ENCODE data around the gene SH3PXD2A. TPM values are rescaled to one million over a fixed set of nuclear protein-coding genes. Genes with fewer than 3 reads are reported as not detected.
A peak's percentile ranks its signal among the peaks of the same experiment; 100 is the strongest.
"Not testable (repeated sequence)": the region's sequence is repeated elsewhere in the genome, so short reads cannot be mapped to it uniquely, and the experiment has no call there.

The SH3PXD2A gene
- polyA plus RNA-seq, 1 donor: 32.0 TPM

DNA sequence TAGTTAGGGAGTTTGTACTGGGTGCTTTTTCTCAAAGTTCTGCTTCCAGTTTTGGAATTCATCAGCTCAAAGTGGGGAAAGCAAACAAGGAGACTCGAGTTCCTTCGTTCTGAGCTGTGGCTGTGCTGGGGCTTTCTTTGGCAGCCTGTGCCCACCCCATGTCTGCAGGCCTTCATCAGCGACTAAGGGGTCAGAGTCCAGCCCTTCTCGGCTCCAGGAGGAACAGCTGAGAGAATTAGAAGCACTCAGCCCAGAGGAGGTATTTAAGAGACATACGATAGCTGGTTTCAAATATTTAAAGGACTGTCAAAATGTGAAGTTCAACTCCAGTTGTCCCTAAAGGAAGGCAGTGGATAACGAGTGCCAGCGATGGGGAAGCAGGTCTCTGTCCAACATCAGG, 41.3 kb downstream of the SH3PXD2A start:
- no peak for DNase-seq

DNA sequence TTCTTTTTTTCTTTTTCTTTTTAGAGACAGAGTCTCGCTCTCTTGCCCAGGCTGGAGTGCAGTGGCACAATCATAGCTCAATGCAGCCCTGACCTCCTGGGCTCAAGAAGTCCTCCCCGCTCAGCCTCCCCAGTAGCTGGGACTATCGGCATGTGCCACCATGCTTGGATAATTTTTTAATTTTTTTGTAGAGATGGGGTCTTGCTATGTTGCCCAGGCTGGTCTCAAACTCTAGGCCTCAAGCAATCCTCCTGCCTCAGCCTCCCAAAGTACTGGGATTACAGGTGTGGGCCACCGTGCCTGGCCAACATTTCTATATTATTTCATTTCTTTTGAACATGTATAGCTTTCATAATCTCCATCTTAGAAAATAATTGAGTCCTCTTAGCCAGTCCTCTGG, 42.1 kb downstream of the SH3PXD2A start:
- DNase-seq: not testable (repeated sequence)

DNA sequence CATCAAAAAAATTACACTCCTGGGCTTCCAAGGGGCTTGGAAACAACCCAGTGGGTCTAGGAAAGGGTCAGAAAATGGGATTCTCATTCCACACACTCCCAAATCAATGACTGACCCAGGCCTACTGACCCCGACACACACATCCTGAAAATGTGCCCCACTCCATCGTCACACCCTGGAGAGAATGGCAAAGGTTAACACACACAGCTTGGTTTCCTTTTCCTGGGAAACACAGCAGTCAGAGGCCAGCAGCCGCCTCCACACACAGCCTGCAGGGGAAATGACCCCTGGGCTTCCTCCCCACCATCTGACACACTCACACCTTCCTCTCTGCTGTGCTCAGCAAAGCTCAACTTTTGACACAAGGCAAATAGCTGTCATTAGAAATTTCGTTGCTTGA, 42.9 kb downstream of the SH3PXD2A start:
- no peak for DNase-seq

DNA sequence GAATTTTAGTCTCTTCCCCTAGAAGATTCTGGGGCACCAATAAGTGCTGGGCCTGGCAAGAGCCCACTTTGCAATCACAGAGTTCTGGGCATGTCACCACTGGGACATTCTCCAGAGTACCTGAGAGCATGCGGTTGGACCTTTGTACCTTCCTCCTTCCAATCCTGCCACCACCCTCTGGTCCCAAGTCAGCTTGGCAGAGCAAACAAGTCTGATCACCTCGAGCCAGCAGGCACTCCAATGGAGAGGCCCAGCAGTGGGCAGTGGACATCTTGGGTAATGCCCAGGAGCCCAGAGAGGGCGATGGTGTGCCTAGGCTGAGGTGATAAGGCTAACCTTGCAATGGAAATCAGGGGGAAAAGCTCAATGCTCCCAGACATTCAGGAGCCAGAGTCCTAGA, 43.4 kb downstream of the SH3PXD2A start:
- DNase-seq: no peak

DNA sequence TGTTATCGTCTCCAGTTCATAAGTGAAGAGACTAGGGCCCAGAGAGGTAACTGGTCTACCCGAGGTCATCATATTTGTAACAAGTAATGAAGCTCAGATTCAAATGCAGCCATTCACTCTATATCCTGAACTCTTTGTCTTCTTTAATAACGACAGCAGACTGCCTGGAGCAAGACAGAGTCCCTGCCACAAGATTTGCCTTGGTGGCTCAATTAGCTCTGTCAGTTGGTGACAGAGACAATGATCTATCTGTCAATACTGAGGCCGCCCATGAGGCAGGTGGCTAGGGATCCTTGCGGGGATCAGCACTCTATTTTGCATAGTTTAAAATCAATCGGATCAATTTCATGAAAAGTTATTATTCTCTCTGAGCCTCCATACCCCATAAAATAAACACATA, 43.9 kb downstream of the SH3PXD2A start:
- no peak for DNase-seq

DNA sequence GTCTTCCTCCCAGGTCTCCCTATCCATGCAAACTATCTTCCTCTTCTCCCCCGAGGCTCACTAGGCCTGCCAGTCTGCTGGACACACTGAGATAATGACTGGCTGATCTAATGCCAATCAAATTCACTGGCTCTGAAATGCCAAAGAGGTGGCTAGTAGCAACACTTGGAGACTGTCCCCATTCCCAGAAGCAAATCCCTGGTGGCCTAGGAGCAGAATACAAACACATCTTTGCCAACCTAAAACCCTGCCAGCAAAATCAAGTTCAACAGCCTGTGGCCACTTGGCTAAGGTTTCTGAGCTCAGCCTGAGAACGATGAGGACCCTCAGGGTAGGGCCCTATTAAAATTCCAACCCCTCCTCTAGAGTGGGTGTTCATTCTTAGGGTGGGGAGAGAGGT, 46.6 kb downstream of the SH3PXD2A start:
- no peak for DNase-seq

DNA sequence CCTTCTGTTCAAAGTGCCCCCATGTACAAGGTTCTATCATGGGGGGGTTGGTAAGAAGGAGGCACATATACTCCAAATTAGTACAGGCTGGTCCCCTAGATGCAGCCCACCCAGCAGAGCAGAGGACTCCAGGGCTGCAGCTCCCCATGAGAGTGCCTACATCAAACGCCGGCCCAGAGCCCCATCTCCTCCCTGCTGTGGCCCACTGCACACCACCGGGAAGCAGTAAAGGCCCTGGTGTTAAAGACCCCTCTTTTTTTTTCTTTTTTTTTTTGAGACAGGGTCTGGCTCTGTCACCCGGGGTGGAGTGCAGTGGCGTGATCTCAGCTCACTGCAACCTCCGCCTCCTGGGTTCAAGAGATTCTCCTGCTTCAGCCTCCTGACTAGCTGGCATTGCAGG, 47.4 kb downstream of the SH3PXD2A start:
- DNase-seq: no peak

DNA sequence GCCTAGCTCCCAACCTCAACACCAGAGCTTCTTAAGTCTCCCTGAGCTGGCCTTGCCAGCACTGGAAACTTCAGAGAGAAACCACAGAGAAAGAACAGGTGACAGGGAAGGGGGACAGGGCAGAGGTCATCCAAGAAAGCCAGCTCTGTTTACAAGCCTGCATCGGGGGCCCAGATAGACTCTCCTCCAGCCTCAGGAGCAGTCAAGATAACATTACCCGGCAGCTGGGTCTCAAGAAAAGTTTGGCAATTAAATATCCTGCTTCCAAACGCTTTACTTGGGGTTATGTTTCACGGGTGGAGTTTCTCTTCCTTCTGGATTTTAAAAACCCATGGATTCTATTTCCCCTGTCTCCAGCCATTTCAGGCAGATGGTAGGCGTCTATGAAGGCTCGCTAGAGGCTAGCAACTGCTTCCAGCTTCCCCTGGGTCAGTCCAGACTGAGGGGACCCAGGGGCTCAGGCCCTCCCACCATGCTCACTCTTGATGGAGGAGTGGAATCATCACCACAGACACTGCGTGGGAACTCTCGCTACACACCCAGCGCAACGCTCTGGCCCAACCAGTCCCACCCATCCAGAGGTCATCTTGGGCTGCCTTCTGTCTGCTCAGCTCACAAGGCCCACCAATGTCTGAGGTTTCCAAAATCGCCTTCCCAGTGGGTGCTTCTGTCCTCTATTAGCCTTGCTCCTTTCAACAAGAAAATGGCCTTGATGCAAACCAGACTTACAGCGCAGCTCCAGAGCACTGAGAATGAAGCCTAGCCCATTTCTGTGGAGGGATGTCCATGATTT, 48.8 kb downstream of the SH3PXD2A start:
- no peak for DNase-seq

DNA sequence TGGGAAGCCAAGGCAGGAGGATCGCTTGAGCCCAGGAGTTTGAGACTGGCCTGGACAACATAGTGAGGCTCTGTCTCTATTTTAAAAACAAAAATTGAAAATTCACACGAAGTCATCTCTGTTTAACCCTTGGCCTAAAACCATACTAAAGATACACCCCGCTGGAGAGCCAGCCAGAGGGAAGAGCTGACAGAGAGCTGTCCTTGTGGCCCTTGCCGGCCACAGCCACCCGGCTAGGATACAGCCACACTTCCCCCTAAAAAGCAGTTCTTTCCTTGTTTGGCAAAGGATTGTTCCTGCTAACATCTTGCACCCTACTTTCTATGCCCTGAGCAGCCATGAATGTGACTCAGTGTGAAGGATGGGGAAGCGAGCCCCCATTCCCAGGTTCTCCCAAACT, 49.6 kb downstream of the SH3PXD2A start:
- no peak for DNase-seq

DNA sequence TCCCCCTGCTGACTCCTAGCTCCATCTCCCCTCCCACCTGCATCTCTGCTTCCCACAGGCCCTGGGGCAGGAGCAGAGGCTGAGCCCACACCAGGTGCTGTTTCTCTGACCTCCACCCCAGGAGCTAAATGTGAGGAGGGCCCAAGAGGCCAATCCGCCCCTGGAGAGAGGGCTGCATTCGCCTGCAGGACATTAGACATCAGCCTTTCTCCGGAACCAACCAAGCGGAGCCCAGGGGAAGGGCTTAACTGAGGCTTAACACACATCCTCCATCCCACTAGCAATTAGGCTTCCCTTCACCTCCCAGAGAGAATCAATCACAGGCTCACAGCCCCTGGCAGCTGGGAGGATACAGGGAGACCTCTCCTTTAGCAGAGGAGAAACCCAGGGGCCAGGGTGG, 50.5 kb downstream of the SH3PXD2A start:
- peak; percentile 43 for DNase-seq

DNA sequence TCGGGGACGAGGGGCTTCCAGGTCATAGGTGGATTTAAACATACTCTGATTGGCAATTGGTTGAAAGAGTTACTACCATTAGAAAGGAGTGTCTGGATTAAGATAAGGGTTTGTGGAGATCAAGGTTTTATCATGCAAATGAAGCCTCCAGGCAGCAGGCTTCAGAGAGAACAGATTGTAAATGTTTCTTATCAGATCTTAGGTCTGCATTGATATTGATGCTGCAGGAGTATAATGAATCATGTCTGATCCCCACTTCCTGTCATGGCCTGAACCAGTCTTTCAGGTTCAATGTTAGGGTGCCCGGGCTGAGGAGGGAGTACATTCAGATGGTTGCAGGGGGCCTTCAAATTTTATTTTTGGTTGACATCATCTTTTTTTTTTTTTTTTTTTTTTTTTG, 51.4 kb downstream of the SH3PXD2A start:
- DNase-seq: no peak

DNA sequence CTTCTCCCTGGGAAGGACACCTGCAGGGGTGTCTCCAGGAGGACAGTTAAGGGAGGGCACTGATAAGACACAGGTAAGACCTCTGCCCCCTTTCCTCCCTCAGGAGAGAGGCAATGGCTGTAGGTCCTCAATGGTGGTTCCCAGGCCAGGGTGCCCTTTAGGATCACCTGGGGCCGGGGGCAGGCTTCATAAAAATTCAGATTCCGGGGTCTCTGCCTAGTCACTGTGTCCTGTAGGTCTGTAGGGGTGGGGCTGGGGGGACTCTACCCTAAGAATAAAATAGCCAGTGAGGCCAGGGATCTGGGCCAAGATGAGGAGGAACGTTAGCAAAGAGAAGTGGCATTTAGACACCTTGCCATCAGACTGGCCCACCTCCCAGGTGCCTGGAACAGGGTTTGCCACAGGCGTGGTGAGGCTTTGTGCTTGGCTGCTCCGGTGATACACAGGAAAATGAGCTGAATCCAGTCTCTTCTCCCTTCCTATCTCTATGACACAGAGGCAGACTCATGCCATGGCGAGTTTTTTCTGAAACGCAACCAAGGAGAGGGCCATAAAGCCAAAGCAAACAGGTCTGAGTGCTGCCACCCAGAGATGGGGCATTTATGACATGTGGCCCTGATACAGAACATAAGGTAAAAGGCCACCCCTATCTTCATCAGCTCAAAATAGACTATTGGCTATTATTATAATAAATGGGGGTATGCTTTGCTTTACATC, 52.6 kb downstream of the SH3PXD2A start:
- no peak for DNase-seq

DNA sequence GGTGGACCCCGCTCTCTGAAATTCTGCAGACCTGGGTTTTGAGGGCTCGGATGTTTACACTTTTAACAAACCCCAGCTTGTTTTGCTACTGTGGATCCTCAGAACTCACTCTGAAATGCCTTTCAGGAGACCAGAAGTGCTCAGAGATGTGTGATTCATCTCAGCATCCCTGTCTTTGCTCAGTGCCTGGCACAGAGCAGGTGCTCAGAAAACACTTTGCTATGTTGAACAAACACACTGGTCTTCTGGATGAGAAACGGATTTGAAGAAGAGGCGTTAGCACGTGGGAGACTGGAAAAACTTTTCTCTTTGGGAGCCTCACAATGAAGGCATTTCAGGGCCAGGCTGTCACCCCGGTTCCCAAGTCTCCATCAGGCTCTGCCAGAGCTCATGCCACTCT, 53.3 kb downstream of the SH3PXD2A start:
- no peak for DNase-seq

DNA sequence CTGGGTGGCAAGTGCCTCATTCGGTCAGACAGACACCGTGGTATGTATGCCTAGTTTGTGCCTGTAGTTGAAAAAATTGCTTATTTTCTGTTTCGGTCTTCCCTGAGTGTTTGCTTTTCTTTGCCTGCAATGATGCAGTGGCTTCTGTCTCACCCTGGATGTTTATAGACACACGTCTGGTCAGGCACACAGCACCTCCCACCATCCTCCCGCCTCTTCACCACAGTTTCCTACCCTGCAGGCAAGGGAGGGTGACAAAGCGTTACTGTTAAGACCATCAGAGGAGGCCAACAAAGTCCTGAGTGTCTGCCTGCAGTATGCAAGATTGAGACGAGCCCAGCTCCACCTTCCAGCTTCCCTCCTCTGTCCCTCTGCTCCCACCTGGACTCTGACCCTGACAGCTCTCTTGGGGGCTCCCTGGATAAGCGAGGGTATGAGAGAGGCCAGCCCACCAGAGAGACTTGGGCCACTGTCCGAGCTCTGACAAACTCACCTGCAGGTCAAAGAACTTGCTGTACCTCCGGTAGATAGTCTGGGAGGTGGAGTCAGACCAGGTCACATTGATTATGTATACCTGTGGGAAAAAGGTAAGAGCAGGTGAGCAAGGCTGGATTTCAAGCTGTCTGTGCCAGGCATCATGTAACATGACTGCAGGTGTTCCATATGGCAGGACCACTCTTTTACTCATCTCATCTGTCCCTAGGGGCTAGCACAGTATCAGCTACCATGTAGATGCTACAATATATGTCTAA, 54.4 kb downstream of the SH3PXD2A start:
- DNase-seq: no peak

DNA sequence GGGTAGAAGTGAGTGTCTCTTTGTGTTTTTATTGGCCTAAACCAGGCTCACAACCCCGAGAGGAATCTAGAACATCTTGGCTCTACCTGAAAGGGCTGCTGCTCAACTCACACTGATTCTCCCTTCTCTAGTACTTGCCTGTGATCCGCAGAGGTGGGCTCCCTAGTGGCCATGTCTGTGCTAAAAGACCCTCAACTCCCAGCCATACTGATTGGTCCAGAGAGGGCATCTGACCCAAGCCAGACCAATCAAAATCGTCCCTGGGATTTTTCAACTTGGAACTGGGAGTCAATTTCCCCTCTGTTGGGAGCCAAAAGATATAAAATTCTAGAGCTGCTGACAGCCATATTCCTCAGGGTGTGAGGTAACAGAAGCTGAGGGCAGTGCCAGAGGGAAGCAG, 55.3 kb downstream of the SH3PXD2A start:
- DNase-seq: no peak

DNA sequence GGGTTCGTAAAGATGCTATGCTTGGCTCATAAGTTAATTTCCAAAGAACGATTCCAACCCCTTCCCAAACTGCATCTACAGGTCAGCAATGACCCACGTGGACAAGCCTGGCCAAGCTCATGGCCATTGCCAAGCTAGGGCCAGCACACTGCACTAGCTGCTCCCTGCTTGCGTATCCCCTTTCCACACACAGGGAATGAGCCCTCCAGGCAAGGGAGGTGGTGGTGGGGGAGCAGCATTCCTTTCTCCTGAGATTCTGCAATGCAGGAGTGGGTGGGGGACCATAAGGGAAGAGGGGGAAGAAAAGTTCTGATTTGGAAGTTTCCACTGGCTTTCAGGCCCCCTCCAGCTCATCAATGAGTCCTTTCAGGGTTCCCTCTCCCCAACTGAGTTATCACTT, 56.0 kb downstream of the SH3PXD2A start:
- no peak for DNase-seq

DNA sequence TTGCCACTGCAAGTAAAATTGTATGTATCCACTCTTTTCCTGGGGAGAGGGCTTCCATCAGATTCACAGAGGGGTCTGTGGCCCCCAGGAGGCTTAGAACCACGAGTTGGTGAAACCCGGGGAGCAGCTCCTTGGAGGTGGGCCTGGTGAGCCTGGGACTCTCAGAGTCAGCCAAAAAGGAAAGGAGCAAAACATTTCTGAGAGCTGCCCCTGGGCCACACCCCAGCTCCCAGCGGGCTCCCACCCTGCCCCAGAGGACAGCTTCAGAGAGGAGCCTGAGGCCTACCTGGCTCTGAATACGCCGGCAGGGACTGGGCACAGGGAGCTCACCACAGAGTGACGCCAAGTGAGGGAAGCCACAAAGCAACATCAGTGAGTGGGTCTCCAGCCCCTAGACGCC, 56.9 kb downstream of the SH3PXD2A start:
- no peak for DNase-seq

DNA sequence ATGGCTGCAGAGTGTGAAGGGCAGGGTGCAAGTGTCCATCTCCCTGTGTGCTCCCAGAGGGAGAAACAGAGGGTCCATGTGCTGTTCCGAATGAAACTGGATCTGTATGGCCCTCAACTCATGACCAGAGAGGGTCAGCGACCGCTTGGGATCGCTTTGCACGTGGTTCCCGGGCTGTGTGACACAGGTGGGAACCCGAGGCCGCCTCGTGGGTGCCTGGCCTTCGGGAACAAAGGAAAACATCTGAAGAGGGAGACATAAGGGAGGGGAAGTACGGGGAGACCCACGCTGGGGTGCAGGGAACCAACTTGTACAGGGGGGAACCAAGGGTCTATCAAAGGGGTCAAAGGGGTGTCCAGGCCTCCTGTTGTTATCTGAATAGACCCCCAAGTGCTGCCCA, 57.5 kb downstream of the SH3PXD2A start:
- DNase-seq: no peak

DNA sequence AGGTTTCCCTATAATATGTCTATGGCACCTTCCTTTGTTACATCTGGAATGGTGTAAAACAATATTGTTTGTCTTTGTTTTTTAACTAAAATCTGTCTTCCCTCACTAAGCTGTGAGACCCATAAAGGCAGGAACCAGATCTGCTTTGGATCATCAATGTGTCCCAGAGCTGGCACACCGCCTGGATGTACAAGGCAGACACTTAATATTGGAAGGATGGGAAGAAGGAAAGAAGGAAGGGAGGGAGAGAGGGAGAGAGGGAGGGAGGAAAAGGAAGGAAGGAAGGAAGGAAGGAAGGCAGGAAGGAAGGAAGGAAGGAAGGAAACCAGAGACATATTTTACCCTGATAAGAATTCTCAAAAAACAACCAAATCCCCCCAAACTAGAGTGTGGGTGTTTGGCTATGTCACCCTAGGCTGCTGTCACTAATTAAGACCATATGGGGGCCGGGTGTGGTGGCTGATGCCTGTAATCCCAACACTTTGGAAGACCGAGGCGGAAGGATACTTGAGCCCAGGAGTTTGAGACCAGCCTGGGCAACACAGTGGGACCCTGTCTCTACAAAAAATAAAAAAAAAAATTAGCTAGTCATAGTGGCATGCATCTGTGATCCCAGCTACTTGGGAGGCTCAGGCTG, 59.6 kb downstream of the SH3PXD2A start:
- DNase-seq: no peak

DNA sequence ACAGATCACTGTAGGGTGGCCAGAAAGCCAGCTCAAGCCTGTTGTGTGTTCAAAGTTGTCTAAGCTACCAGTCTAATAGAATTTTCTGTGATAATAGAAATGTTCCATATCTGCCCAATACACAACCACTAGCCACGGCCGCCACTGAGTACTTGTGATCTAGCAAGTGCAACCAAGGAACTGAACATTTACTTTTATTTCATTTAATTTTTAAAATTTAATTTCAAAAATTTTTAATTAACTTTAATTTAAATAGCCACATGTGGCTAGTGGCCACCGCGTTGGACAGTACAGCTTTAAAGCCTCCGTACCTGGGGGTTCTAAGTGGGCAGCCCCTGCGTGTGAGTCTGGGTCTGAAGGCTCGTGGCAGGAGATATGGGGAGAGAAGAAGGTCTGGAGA, 60.4 kb downstream of the SH3PXD2A start:
- no peak for DNase-seq

DNA sequence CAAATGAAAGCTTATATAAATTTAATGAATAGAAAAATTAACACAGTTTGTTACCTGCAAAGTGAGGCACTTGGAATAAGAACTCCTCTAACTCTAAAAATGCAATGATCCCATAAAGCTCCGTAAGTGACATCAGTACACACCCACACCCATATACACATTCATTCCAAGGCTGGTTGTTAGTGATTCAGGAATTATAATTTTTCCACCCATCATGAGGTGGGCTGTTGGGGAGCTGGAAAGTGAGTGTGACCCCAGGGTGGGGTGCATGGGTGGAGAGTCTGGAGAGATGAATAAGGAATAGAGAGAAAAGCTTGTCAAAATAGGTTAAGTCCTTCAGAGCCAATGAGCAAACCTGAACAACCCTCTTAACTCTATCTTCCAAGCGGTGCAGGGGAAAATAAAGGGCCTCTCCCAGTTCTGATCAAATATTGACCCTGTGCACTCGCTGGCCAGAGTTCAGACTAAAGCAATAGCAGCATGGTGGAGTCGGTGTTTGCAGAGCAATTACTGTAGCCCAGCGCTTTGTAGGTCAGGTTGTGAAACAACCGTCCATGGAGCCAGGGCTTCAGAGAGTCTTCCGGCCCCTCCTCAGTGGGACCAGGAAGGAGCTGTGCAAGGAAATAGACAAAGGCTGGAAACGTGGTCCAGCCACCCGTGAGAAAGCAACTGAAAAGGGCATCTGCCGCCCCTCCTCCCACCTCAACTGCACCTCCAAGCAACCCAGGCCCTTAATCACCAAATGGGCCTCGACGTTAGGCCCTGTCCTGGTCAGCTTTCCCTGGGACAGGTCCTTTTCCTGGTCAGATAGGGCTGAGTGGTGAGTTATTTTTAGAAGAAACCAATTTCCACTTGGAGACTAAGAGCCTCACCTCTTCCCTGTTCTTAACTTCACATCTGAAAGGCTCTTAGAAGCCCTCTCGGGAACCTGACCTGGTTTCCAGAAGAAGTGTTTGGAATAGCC, 61.2 kb downstream of the SH3PXD2A start:
- no peak for DNase-seq
